ENCODE measurements around the gene WNT1. TPM values are rescaled to one million over a fixed set of nuclear protein-coding genes. Genes with fewer than 3 reads are reported as not detected.

The WNT1 gene
- total RNA-seq, 1 experiment from 2014 or later, result not detected

DNA sequence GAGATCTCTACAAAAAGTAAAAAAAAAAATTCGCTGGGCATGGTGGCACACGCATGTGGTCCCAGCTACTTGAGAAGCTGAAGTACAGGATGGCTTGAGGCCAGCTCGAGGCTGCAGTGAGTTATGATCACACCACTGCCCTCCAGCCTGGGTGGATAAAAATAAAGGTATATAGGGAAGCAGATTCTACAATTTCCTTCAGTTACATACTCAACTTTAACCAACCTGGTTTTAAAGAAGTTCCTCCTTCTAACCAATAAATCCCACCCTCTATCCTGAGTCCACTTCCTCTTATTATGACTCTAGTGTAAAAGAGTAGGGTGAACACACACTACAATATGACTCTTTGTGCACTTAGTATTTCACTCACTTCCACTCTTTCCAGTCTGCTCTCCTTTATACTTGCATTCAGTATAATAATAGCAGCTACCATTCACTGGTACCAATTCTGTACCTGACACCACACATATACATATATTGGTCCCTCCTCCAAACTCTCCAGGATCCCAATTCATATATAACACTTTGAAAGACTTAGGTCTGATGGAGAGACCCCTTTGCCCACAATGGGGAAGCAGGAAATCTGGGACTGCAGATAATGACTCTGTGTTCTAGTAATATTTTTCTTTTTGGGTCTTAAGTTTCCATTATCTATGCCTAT, 23.2 kb upstream of the WNT1 start:
- intact Hi-C loops (cut with micrococcal nuclease; ENCODE audit: unreplicated experiment), result no loop called here
- CTCF ChIA-PET, result no interaction called here
- DNase-seq, result no peak
- no peaks in the 10 kb centered on the region for H3K9me3 Mint-ChIP-seq (ENCODE audit: low read depth, unreplicated experiment)
- no peaks in the 10 kb centered on the region for H3K4me1 Mint-ChIP-seq (ENCODE audit: low read depth, unreplicated experiment)
- no peaks in the 10 kb centered on the region for H3K27me3 Mint-ChIP-seq (ENCODE audit: unreplicated experiment)
- TF ChIP-seq, protein P1, sequence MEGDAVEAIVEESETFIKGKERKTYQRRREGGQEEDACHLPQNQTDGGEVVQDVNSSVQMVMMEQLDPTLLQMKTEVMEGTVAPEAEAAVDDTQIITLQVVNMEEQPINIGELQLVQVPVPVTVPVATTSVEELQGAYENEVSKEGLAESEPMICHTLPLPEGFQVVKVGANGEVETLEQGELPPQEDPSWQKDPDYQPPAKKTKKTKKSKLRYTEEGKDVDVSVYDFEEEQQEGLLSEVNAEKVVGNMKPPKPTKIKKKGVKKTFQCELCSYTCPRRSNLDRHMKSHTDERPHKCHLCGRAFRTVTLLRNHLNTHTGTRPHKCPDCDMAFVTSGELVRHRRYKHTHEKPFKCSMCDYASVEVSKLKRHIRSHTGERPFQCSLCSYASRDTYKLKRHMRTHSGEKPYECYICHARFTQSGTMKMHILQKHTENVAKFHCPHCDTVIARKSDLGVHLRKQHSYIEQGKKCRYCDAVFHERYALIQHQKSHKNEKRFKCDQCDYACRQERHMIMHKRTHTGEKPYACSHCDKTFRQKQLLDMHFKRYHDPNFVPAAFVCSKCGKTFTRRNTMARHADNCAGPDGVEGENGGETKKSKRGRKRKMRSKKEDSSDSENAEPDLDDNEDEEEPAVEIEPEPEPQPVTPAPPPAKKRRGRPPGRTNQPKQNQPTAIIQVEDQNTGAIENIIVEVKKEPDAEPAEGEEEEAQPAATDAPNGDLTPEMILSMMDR (IDR thresholded peaks at IDR 0.05; ENCODE audit: unreplicated experiment), result no peak
- no peak overlapping the region for H3K4me3 Mint-ChIP-seq (ENCODE audit: low read depth, unreplicated experiment)
- H3K27ac Mint-ChIP-seq (ENCODE audit: unreplicated experiment), result no peak overlapping the region
- H3K36me3 Mint-ChIP-seq (ENCODE audit: insufficient read depth, unreplicated experiment), result peaks cover 32% of the 10 kb centered on the region
- BruUV-seq (replicated peaks), result TSS peak; percentile 20

DNA sequence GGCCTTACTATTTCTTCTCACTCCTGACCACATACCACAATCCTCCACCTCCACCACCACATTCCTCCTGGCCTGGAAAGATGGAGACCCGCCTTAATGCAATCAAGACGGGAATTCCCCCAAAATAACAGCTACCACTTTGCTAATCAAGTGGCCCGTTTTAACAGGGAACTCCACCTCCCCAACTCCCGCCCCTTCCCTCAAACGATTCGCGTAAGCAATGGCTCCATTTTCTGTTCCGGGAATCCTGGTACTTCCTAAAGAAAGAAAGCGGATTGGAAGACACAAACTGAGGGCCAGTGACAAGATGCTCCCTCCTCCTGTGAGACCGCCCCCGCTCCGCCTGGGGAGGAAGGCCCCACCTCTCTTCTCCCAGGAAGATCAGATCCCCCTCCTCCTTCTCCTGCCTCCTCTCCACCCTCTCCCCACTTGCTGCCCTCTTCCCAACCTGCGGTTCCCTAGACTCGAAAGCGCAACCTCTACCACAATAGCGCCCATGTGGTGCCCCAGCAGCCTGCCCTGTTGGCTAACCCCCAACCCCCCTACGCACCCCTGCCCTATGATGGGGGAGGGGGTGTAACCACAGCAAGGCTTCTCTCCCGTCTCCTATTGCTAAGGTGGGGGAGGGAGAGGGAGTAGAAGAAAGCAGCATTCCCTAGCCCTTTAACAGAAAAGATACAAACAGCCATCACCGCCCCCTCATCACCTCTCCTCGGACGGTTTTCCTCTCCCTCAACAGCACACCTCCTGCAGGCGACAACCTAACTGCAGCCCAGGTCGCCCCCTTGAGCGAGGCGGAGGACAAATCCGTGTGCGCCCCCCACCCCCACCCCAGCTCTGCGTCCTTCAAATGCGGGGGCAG, 21.6 kb upstream of the WNT1 start:
- Mint-ChIP-seq H3K9me3 (ENCODE audit: low read depth, unreplicated experiment) (no peaks in the 10 kb centered on the region), H3K4me1 (ENCODE audit: low read depth, unreplicated experiment) (peaks cover 5% of the 10 kb centered on the region), H3K4me3 (ENCODE audit: low read depth, unreplicated experiment) (peak overlapping the region; percentile 98), H3K27me3 (ENCODE audit: unreplicated experiment) (no peaks in the 10 kb centered on the region), H3K27ac (ENCODE audit: unreplicated experiment) (peak overlapping the region; percentile 75), H3K36me3 (ENCODE audit: insufficient read depth, unreplicated experiment) (peaks cover 32% of the 10 kb centered on the region)
- intact Hi-C loops (cut with micrococcal nuclease; ENCODE audit: unreplicated experiment), result no loop called here
- DNase-seq, result peak; percentile 76
- CTCF ChIA-PET, result no interaction called here
- BruUV-seq (replicated peaks), result no TSS peak
- TF ChIP-seq, protein P1 (IDR thresholded peaks at IDR 0.05; ENCODE audit: unreplicated experiment), result no peak

DNA sequence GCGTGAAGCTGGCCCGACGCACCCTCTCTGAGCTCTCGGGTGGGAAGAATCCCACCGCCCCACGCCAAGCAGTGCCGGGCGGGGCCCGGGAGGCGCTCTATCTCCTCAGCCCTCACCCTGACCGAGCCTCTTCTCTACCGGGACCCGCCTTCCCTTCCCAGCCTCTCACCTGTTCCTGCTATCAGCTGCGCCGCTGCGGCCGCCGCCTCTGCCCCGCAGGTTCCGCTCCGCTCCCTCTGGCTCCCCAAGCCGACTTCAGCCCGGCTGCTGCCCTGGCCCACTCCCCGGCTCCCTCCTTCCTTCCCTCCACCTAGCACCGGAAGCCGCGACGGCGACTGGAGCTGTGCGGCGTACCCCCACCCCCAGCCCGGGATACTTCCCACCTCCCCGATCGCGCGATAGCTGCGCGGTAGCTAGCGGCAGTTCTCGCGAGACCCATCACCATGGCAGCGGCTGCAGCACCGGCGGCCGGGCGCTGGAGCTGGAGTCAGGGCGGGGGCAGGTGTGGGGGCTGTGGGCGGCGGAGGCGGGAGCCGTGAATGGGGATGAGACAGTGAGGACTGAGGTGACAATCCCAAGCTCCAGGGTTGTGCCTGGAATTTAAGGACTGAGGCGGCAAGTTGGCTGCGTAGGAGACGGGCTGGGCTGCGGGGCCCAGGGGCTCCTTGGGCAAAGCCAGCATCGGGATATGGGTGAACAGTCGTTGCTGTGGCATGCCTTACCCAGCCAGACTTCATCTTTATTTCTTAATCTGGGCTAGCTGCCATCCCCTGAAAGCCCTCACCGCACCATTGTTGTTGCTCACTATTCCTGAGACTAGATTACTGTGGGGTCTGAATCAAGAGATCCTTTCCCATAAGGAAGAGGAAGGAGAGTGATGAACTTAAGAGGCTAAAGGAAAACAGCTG, 20.7 kb upstream of the WNT1 start, which contains the start of gene ARF3:
ARF3 (minus strand) TSS at position 347 of the 908 bp plus-strand sequence. CDS start 16,392 bp downstream, outside the sequence.
- TF ChIP-seq, protein P1 (IDR thresholded peaks at IDR 0.05; ENCODE audit: unreplicated experiment), result no peak
- Mint-ChIP-seq H3K4me3 (ENCODE audit: low read depth, unreplicated experiment) (peak within 1 kb of the TSS; percentile 98), H3K4me1 (ENCODE audit: low read depth, unreplicated experiment) (peaks cover 8% of the 10 kb centered on the region), H3K27me3 (ENCODE audit: unreplicated experiment) (no peaks in the 10 kb centered on the region), H3K9me3 (ENCODE audit: low read depth, unreplicated experiment) (no peaks in the 10 kb centered on the region), H3K27ac (ENCODE audit: unreplicated experiment) (peak within 1 kb of the TSS; percentile 75), H3K36me3 (ENCODE audit: insufficient read depth, unreplicated experiment) (peaks cover 28% of the 10 kb centered on the region)
- BruUV-seq (replicated peaks), result no TSS peak
- peak; percentile 90 for DNase-seq
- intact Hi-C loops (cut with micrococcal nuclease; ENCODE audit: unreplicated experiment), result no loop called here
- CTCF ChIA-PET, result no interaction called here

DNA sequence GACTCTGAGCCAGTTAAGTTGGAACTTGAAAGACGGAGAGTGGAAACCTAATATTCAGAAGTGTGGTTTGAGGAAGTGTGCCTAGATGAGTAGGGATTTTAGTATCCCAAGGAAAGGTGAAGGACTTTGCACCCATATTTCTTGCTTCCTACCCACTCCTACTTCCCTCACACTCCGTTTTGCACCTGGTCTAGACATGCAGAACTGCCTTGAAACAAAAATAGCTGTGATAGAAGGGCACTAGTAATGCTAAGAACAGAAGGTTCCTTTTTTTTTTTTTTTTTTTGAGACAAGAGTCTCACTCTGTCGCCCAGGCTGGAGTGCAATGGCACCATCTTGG, 20.1 kb upstream of the WNT1 start:
- no TSS peak for BruUV-seq (replicated peaks)

More for the DNA sequence above, 20.1 kb upstream of the WNT1 start:
- CTCF ChIA-PET, result no interaction called here
- Mint-ChIP-seq H3K27me3 (ENCODE audit: unreplicated experiment) (no peaks in the 10 kb centered on the region), H3K9me3 (ENCODE audit: low read depth, unreplicated experiment) (no peaks in the 10 kb centered on the region), H3K27ac (ENCODE audit: unreplicated experiment) (peak overlapping the region; percentile 75), H3K36me3 (ENCODE audit: insufficient read depth, unreplicated experiment) (peaks cover 22% of the 10 kb centered on the region), H3K4me3 (ENCODE audit: low read depth, unreplicated experiment) (peak overlapping the region; percentile 98), H3K4me1 (ENCODE audit: low read depth, unreplicated experiment) (peaks cover 8% of the 10 kb centered on the region)
- TF ChIP-seq, protein P1 (IDR thresholded peaks at IDR 0.05; ENCODE audit: unreplicated experiment), result no peak
- intact Hi-C loops (cut with micrococcal nuclease; ENCODE audit: unreplicated experiment), result no loop called here
- DNase-seq, result no peak

Measured in Calu3 (cell line).